OCI-LY1 (cell line): ENCODE results near the gene ELFN1.

Source experiments
- H2AFZ ChIP-seq: fragments of 200-600 bp; sonication (generic), shearing (Covaris generic); 2 replicates; pipeline ENCODE4 v1.6.0; 2014; ENCODE audit warnings: antibody characterized with exemption, mild to moderate bottlenecking, low read length
- H3F3A ChIP-seq: fragments of 200-600 bp; sonication (generic), shearing (Covaris generic); 2 replicates; pipeline ENCODE4 v1.6.0; 2014; ENCODE audit warnings: mild to moderate bottlenecking, antibody characterized with exemption, low read length, moderate library complexity; ENCODE audit not compliant: insufficient read depth
- H3K27ac ChIP-seq: fragments of 200-600 bp; sonication (generic); 2 replicates; pipeline ENCODE4 v1.5.1; 2014; ENCODE audit warnings: low read length, mixed run types, mild to moderate bottlenecking, low read depth; ENCODE audit not compliant: poor library complexity, severe bottlenecking
- H3K27me3 ChIP-seq: fragments of 200-600 bp; sonication (generic); 2 replicates; pipeline ENCODE4 v1.6.0; 2014; ENCODE audit warnings: antibody characterized with exemption, mild to moderate bottlenecking, low read length, moderate library complexity; ENCODE audit not compliant: insufficient read depth
- H3K36me3 ChIP-seq: fragments of 200-600 bp; sonication (generic); 2 replicates; pipeline ENCODE4 v1.6.1; 2014; ENCODE audit warnings: mild to moderate bottlenecking, antibody characterized with exemption, low read length, moderate library complexity, mixed read lengths; ENCODE audit not compliant: insufficient read depth
- H3K4me1 ChIP-seq: fragments of 200-600 bp; sonication (generic); 2 replicates; pipeline ENCODE4 v1.5.1; 2014; ENCODE audit warnings: mild to moderate bottlenecking, low read length, moderate library complexity; ENCODE audit not compliant: insufficient read depth, severe bottlenecking
- H3K4me2 ChIP-seq: fragments of 200-600 bp; sonication (generic), shearing (Covaris generic); 2 replicates; pipeline ENCODE4 v1.6.1; 2014; ENCODE audit warnings: low read length
- H3K4me3 ChIP-seq: fragments of 200-600 bp; sonication (generic); 2 replicates; pipeline ENCODE4 v1.5.1; 2014; ENCODE audit warnings: low read length, low read depth, mild to moderate bottlenecking, mixed read lengths; ENCODE audit not compliant: poor library complexity, severe bottlenecking
- H3K79me2 ChIP-seq: fragments of 200-600 bp; shearing (Covaris generic); 2 replicates; pipeline ENCODE4 v1.6.1; 2016; ENCODE audit warnings: mixed run types, low read length, mixed read lengths; ENCODE audit not compliant: insufficient read depth
- H3K9ac ChIP-seq: fragments of 200-600 bp; sonication (generic), shearing (Covaris generic); 2 replicates; pipeline ENCODE4 v1.6.1; 2014; ENCODE audit warnings: mild to moderate bottlenecking, low read length, mixed read lengths
- H3K9me2 ChIP-seq: fragments of 200-600 bp; sonication (generic), shearing (Covaris generic); 2 replicates; pipeline ENCODE4 v1.6.1; 2014; ENCODE audit warnings: low read depth, mild to moderate bottlenecking, low read length, mixed read lengths
- H3K9me3 ChIP-seq: fragments of 200-600 bp; shearing (Covaris generic); 2 replicates; pipeline ENCODE4 v1.6.1; 2014; ENCODE audit warnings: low read length, mixed read lengths
- H4K20me1 ChIP-seq: fragments of 200-600 bp; sonication (generic), shearing (Covaris generic); 2 replicates; pipeline ENCODE4 v1.6.0; 2016; ENCODE audit warnings: mild to moderate bottlenecking, low read length; ENCODE audit not compliant: insufficient read depth
- EZH2 ChIP-seq: fragments of 200-600 bp; sonication (generic), shearing (Covaris generic); IDR thresholded peaks from 2 replicates; pipeline ENCODE4 v1.8.0; 2017; ENCODE audit warnings: borderline replicate concordance, mixed run types, mild to moderate bottlenecking, antibody characterized with exemption, low read length, moderate library complexity, mixed read lengths
- TF ChIP-seq, protein P1 (sequence below): fragments of 200-600 bp; sonication (generic), shearing (Covaris generic); IDR thresholded peaks from 2 replicates; pipeline ENCODE4 v1.5.1; 2017; ENCODE audit warnings: mild to moderate bottlenecking, antibody characterized with exemption, low read length, moderate library complexity, mixed read lengths

Gene ELFN1

GRCh38 chr7:1714583-1715330, 44.7 kb downstream of the ELFN1 start:
- no peak overlapping the region for H3K4me2 ChIP-seq
- H3K9me2 ChIP-seq, result no peaks in the 10 kb centered on the region
- no peaks in the 10 kb centered on the region for H3K4me1 ChIP-seq
- H2AFZ ChIP-seq, result no peak overlapping the region
- no peaks in the 10 kb centered on the region; the same call in 1 of the 2 replicates for H3K36me3 ChIP-seq
- H3K27ac ChIP-seq, result no peak overlapping the region
- no peaks in the 10 kb centered on the region for H3F3A ChIP-seq
- H3K79me2 ChIP-seq, result no peaks in the 10 kb centered on the region
- no peak for TF ChIP-seq EZH2
- TF ChIP-seq, protein P1, sequence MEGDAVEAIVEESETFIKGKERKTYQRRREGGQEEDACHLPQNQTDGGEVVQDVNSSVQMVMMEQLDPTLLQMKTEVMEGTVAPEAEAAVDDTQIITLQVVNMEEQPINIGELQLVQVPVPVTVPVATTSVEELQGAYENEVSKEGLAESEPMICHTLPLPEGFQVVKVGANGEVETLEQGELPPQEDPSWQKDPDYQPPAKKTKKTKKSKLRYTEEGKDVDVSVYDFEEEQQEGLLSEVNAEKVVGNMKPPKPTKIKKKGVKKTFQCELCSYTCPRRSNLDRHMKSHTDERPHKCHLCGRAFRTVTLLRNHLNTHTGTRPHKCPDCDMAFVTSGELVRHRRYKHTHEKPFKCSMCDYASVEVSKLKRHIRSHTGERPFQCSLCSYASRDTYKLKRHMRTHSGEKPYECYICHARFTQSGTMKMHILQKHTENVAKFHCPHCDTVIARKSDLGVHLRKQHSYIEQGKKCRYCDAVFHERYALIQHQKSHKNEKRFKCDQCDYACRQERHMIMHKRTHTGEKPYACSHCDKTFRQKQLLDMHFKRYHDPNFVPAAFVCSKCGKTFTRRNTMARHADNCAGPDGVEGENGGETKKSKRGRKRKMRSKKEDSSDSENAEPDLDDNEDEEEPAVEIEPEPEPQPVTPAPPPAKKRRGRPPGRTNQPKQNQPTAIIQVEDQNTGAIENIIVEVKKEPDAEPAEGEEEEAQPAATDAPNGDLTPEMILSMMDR, result no peak
- H3K27me3 ChIP-seq, result 0 out of 2 replicates have a peak, but pooled peaks cover 3% of the 10 kb centered on the region
- no peak overlapping the region for H3K9ac ChIP-seq
- H3K4me3 ChIP-seq, result no peak overlapping the region
- H4K20me1 ChIP-seq, result no peaks in the 10 kb centered on the region
- H3K9me3 ChIP-seq, result peaks cover 2% of the 10 kb centered on the region; the same call in 1 of the 2 replicates

- Histone ChIP-seq H3K4me3 (no peak overlapping the region), H3K79me2 (no peaks in the 10 kb centered on the region), H3K27ac (no peak overlapping the region), H3K4me2 (no peak overlapping the region), H4K20me1 (no peaks in the 10 kb centered on the region), H2AFZ (no peak overlapping the region), H3K9me2 (no peaks in the 10 kb centered on the region), H3K27me3 (0 out of 2 replicates have a peak, but pooled peaks cover 3% of the 10 kb centered on the region), H3F3A (no peaks in the 10 kb centered on the region), H3K36me3 (no peaks in the 10 kb centered on the region), H3K9ac (no peak overlapping the region), H3K9me3 (no peaks in the 10 kb centered on the region), H3K4me1 (no peaks in the 10 kb centered on the region)
- TF ChIP-seq, protein P1, result no peak
- TF ChIP-seq EZH2, result no peak
These were observed 45.2 kb downstream of the ELFN1 start for GRCh38 chr7:1715331-1715625.

- Histone ChIP-seq H3K9ac (no peak overlapping the region), H3K4me2 (no peak overlapping the region), H3K36me3 (no peaks in the 10 kb centered on the region), H3K27me3 (0 out of 2 replicates have a peak, but pooled peaks cover 3% of the 10 kb centered on the region), H3K9me3 (no peaks in the 10 kb centered on the region), H3K9me2 (no peaks in the 10 kb centered on the region), H3K4me3 (no peak overlapping the region), H4K20me1 (no peaks in the 10 kb centered on the region), H3K79me2 (no peaks in the 10 kb centered on the region), H3K27ac (no peak overlapping the region), H3F3A (no peaks in the 10 kb centered on the region), H2AFZ (no peak overlapping the region), H3K4me1 (no peaks in the 10 kb centered on the region)
- no peak for TF ChIP-seq EZH2
- TF ChIP-seq, protein P1, result no peak
These were observed 45.6 kb downstream of the ELFN1 start for GRCh38 chr7:1715671-1716074.
